ENCODE measurements around the gene ZNF507. TPM values are rescaled to one million over a fixed set of nuclear protein-coding genes. Genes with fewer than 3 reads are reported as not detected.

The ZNF507 gene
- total RNA-seq, 1 donor from 2014 or later = 19.3 TPM

- no peaks in the 10 kb centered on the region for H3K9me3 ChIP-seq
- H3K4me3 ChIP-seq = peak within 1 kb of the TSS; percentile 84
- no peaks in the 10 kb centered on the region for H3K27me3 ChIP-seq (ENCODE audit: low read depth)
- ATAC-seq (peak; percentile 98), DNase-seq (peak; percentile 98)
- H3K27ac ChIP-seq = peak within 1 kb of the TSS; percentile 99
- H3K36me3 ChIP-seq = peaks cover 15% of the 10 kb centered on the region
- intact Hi-C loops (cut with DNase I) = no loop called here
- TF ChIP-seq, protein P1, sequence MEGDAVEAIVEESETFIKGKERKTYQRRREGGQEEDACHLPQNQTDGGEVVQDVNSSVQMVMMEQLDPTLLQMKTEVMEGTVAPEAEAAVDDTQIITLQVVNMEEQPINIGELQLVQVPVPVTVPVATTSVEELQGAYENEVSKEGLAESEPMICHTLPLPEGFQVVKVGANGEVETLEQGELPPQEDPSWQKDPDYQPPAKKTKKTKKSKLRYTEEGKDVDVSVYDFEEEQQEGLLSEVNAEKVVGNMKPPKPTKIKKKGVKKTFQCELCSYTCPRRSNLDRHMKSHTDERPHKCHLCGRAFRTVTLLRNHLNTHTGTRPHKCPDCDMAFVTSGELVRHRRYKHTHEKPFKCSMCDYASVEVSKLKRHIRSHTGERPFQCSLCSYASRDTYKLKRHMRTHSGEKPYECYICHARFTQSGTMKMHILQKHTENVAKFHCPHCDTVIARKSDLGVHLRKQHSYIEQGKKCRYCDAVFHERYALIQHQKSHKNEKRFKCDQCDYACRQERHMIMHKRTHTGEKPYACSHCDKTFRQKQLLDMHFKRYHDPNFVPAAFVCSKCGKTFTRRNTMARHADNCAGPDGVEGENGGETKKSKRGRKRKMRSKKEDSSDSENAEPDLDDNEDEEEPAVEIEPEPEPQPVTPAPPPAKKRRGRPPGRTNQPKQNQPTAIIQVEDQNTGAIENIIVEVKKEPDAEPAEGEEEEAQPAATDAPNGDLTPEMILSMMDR (IDR thresholded peaks at IDR 0.05) = no peak
- H3K4me1 ChIP-seq = peaks cover 22% of the 10 kb centered on the region
Measured at GRCh38 chr19:32405431-32406160, 60.2 kb downstream of the ZNF507 start, which contains the start of gene DPY19L3. Gene DPY19L3 (plus strand): TSS chr19:32405770. CDS start chr19:32408254, 2,484 bp downstream.

GRCh38 chr19:32406161-32407003, 61.0 kb downstream of the ZNF507 start:
- intact Hi-C loops (cut with DNase I) = no loop called here
- TF ChIP-seq, protein P1 (IDR thresholded peaks at IDR 0.05) = no peak
- peak overlapping the region; percentile 99 for H3K27ac ChIP-seq

DNA sequence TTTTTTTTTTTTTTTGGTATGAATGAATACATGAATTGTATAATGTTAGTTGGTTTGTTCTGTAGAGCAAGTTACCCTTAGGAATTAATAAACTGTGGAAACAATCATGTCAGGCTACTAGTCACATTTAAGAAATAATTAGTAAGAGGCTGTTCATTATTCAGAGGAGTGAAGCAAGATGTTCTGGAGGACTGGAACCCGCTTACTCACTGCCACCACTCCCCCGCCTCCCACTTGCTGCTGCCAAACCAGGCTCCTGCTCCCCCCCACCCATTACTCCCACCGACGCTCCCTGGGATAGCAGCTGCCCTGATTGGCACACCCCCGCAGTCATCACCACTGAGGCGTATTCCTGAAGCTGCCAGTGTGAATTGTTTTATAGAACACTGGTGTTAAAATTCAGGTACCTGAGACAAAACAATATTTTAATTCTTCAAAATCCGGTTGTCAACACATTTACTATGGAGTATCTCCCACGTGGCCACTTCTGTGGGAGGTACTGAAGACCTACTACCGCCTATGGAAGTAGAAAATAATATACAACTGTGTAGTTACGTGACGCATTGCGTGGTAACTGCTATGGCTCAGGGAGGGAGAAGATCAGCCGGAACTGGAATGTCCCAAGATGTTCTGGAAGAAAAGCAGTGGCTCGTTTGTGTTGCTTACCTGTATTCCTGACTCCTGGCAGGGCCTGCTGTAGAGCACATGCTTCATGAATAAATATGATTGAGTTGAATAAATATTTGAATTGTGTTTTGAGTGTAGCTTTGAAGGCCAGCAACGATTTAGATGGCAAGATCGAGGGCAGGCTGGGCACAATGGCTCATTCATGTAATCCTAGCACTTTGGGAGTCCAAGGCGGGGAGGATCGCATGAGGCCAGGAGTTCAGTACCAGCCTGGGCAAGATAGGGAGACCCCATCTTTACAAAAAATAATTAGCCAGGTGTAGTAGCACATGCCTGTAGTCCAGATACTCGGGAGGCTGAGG, 61.9 kb downstream of the ZNF507 start:
- ATAC-seq = peak; percentile 37 to 40
- Histone ChIP-seq H3K4me3 (peak overlapping the region; percentile 84), H3K27ac (peak overlapping the region; percentile 99), H3K27me3 (ENCODE audit: low read depth) (no peaks in the 10 kb centered on the region), H3K9me3 (no peaks in the 10 kb centered on the region), H3K4me1 (peaks cover 22% of the 10 kb centered on the region), H3K36me3 (peaks cover 32% of the 10 kb centered on the region)
- intact Hi-C loops (cut with DNase I) = no loop called here
- TF ChIP-seq, protein P1 (IDR thresholded peaks at IDR 0.05) = no peak
- peak; percentile 65 for DNase-seq

More at GRCh38 chr19:32406161-32407003, 61.0 kb downstream of the ZNF507 start:
- DNase-seq = no peak
- Histone ChIP-seq H3K4me3 (peak overlapping the region; percentile 84), H3K27me3 (ENCODE audit: low read depth) (no peaks in the 10 kb centered on the region), H3K4me1 (peaks cover 22% of the 10 kb centered on the region), H3K9me3 (no peaks in the 10 kb centered on the region), H3K36me3 (peaks cover 23% of the 10 kb centered on the region)
- peak in 1 of 2 donors; percentile 2 for ATAC-seq

GRCh38 chr19:32415246-32415645, 69.8 kb downstream of the ZNF507 start:
- H3K9me3 ChIP-seq = no peaks in the 10 kb centered on the region

More at GRCh38 chr19:32415246-32415645, 69.8 kb downstream of the ZNF507 start:
- no peaks in the 10 kb centered on the region for H3K4me1 ChIP-seq
- intact Hi-C loops (cut with DNase I) = no loop called here
- H3K27ac ChIP-seq = no peak overlapping the region
- ATAC-seq (no peak), DNase-seq (no peak)
- peaks cover 39% of the 10 kb centered on the region for H3K36me3 ChIP-seq
- no peaks in the 10 kb centered on the region for H3K27me3 ChIP-seq (ENCODE audit: low read depth)
- TF ChIP-seq, protein P1 (IDR thresholded peaks at IDR 0.05) = no peak
- H3K4me3 ChIP-seq = no peak overlapping the region
